ENCODE measurements around the gene GAMT. TPM values are rescaled to one million over a fixed set of nuclear protein-coding genes. Genes with fewer than 3 reads are reported as not detected.

Gene GAMT
- total and polyA plus RNA-seq, 2 donors (not counting 3 experiments of a cell fraction or from before 2014, with no cell fraction given) = 22.1 to 36.9 TPM

DNA sequence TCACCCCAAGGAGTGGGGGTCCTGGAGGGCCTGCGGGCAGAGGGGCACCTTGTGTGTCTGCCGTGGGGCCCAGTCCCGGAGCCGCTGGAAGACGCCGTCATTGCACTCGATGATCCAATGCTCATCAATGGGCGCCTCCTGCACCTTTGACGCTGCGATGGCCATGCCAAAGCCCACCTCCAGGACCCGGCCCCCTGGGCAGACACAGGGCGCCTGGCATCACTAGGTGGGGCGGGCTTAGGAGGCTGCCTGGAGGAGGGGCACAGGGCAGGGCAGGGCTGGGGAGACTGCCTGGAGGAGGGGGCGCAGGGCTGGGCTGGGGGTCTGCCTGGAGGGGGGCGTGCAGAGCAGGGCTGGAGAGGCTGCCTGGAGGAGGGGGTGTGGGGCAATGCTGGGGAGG lies 1.6 kb downstream of the GAMT start:
- TF ChIP-seq MYC (IDR thresholded peaks at IDR 0.05; ENCODE audit: low read depth, low read length) (no peak), EZH2 (IDR thresholded peaks at IDR 0.05; ENCODE audit: borderline replicate concordance, low read depth, low read length, severe bottlenecking) (no peak), GATA2 (IDR thresholded peaks at IDR 0.05; ENCODE audit: insufficient read depth, insufficient read length, low read depth, low read length) (no peak), FOS (IDR thresholded peaks at IDR 0.05; ENCODE audit: borderline replicate concordance, insufficient read depth, low read length) (no peak), JUN (IDR thresholded peaks at IDR 0.05; ENCODE audit: borderline replicate concordance, insufficient read depth, insufficient read length, low read depth) (no peak), POLR2A (IDR thresholded peaks at IDR 0.05; ENCODE audit: low read depth, low read length) (no peak), POLR2AphosphoS5 (IDR thresholded peaks at IDR 0.05; ENCODE audit: insufficient read depth, low read depth, low read length) (no peak)
- TF ChIP-seq, protein P1, sequence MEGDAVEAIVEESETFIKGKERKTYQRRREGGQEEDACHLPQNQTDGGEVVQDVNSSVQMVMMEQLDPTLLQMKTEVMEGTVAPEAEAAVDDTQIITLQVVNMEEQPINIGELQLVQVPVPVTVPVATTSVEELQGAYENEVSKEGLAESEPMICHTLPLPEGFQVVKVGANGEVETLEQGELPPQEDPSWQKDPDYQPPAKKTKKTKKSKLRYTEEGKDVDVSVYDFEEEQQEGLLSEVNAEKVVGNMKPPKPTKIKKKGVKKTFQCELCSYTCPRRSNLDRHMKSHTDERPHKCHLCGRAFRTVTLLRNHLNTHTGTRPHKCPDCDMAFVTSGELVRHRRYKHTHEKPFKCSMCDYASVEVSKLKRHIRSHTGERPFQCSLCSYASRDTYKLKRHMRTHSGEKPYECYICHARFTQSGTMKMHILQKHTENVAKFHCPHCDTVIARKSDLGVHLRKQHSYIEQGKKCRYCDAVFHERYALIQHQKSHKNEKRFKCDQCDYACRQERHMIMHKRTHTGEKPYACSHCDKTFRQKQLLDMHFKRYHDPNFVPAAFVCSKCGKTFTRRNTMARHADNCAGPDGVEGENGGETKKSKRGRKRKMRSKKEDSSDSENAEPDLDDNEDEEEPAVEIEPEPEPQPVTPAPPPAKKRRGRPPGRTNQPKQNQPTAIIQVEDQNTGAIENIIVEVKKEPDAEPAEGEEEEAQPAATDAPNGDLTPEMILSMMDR (IDR thresholded peaks at IDR 0.05; ENCODE audit: extremely low read depth in 1 of 2, insufficient read depth in 1 of 2, low read depth in 1 of 2, low read length in 2 of 2) = no peak
- TF ChIP-seq, protein P2, sequence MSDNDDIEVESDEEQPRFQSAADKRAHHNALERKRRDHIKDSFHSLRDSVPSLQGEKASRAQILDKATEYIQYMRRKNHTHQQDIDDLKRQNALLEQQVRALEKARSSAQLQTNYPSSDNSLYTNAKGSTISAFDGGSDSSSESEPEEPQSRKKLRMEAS (IDR thresholded peaks at IDR 0.05; ENCODE audit: insufficient read depth, insufficient read length) = no peak
- H3K36me3 ChIP-seq (ENCODE audit: control insufficient read depth in 2 of 2, extremely low read depth in 1 of 2, insufficient read depth in 2 of 2, low read length in 2 of 2) = no peaks in the 10 kb centered on the region
- H3K9me1 ChIP-seq (replicated peaks; ENCODE audit: control insufficient read depth, extremely low read depth, insufficient read depth, low read length) = no peaks in the 10 kb centered on the region
- H2AFZ ChIP-seq (ENCODE audit: low read depth, low read length) = no peak overlapping the region
- no peak overlapping the region for H3K4me3 ChIP-seq (replicated peaks in 1 of 3; ENCODE audit: insufficient read depth in 1 of 3, low read depth in 1 of 3, low read length in 3 of 3)
- no peak overlapping the region for H3K27ac ChIP-seq (ENCODE audit: insufficient read depth, low read depth, low read length)
- dilution Hi-C loops (cut with MboI; ENCODE audit: extremely low pct_ligation_motif_present, low sequenced_read_pairs) (no loop called here), intact Hi-C loops (cut with micrococcal nuclease) (loop anchor here (10.0 kb wide), 1 partner anchor 195 kb away; the partner anchor contains the start of gene MBD3)
- H3K4me2 ChIP-seq (ENCODE audit: insufficient read depth, low read length) = no peak overlapping the region
- no peak for DNase-seq (ENCODE audit: low read depth, low spot score)
- no peaks in the 10 kb centered on the region for H3K79me2 ChIP-seq (ENCODE audit: control insufficient read depth, insufficient read depth, low read length)
- no peak overlapping the region for H3K9ac ChIP-seq (replicated peaks; ENCODE audit: extremely low read depth, insufficient read depth, low read length)
- ChIA-PET POLR2A (no interaction called here), CTCF (no interaction called here)
- no peaks in the 10 kb centered on the region for H3K27me3 ChIP-seq (ENCODE audit: control insufficient read depth in 2 of 2, insufficient read depth in 2 of 2, low read length in 2 of 2)
- peaks cover 12% of the 10 kb centered on the region for H3K4me1 ChIP-seq (ENCODE audit: control insufficient read depth, extremely low read depth, insufficient read depth, low read length)
- BruUV-seq (replicated peaks) = no TSS peak
- H3K9me3 ChIP-seq (replicated peaks; ENCODE audit: control insufficient read depth, insufficient read depth, low read length) = no peaks in the 10 kb centered on the region
- no peak for FAIRE-seq
- H4K20me1 ChIP-seq (replicated peaks; ENCODE audit: control insufficient read depth, extremely low read depth, insufficient read depth, low read length) = no peaks in the 10 kb centered on the region
